ENCODE measurements around the gene MPZL3.

GRCh38 chr11:118219732-118220131 is 32.4 kb downstream of the MPZL3 start:
- TF ChIP-seq POLR2AphosphoS5 (IDR thresholded peaks at IDR 0.05) (no peak), EP300 (IDR thresholded peaks at IDR 0.05) (no peak), POLR2A (IDR thresholded peaks at IDR 0.05) (no peak), CTCF (IDR thresholded peaks at IDR 0.05) (no peak)

All from upper lobe of left lung (tissue), 4 donors.